Psoas muscle (tissue), 8 donors: ENCODE results near the gene IGSF21. TPM values are rescaled to one million over a fixed set of nuclear protein-coding genes. Genes with fewer than 3 reads are reported as not detected.

Experiments used
- ATAC-seq, 4 donors: fragments of 200-7000 bp; cut with Tn5 transposase; one replicate each; pipeline ENCODE4 v1.9.1; 2020; ENCODE audit warnings: moderate library complexity in 3 of 4, mild to moderate bottlenecking in 2 of 4
- DNase-seq, 2 donors: peaks; one replicate each; pipeline ENCODE4 v3.0.0-alpha.2; 2020
- H3K27ac ChIP-seq: fragments of 200-600 bp; one replicate; pipeline ENCODE4 v1.8.0; 2022
- H3K27me3 ChIP-seq, 3 donors: fragments of 200-600 bp in 1 of 3; one replicate each; pipeline versions ENCODE4 v1.6.1 to v1.8.0; 2013 to 2022; ENCODE audit warnings: low read length in 2 of 3, mild to moderate bottlenecking in 2 of 3, moderate library complexity in 1 of 3; ENCODE audit not compliant: insufficient read depth in 3 of 3
- H3K36me3 ChIP-seq, 2 donors: fragments of 200-600 bp in 1 of 2; one replicate each; pipeline versions ENCODE4 v1.6.1 to v1.8.0; 2013 to 2022; ENCODE audit warnings: low read depth in 1 of 2, mild to moderate bottlenecking in 1 of 2, moderate library complexity in 1 of 2; ENCODE audit not compliant: insufficient read depth in 1 of 2
- H3K4me1 ChIP-seq: fragments of 200-600 bp; one replicate; pipeline ENCODE4 v1.8.0; 2022
- H3K4me3 ChIP-seq: fragments of 200-600 bp; one replicate; pipeline ENCODE4 v1.8.0; 2022; ENCODE audit warnings: mild to moderate bottlenecking
- H3K9me3 ChIP-seq: fragments of 200-600 bp; one replicate; pipeline ENCODE4 v1.8.0; 2022
- WGBS, 3 donors: extraction: QIAGEN DNeasy Blood & Tissue Kit; methylation state at CpG; one replicate each; pipeline versions ENCODE4 v1.1.6 to v1.1.7; 2013; 5-methylcytosine and 5-hydroxymethylcytosine counted together
- intact Hi-C, 2 donors: fragments of 100-400 bp; cut with DNase I; formaldehyde crosslinking; loops; one replicate each; pipeline versions ENCODE4 v1.11.0 to v1.14.2; 2022
- polyA plus RNA-seq, 3 donors: library from polyadenylated mRNA; stranded (reverse); fragments of 200-250 nt; gene quantifications; one replicate each; pipeline ENCODE4 v1.2.3, GENCODE V29; 2013
- total RNA-seq, 4 donors: library from RNA; stranded (reverse); fragmentation: NEBNext Ultra II Directional in 2 of 4; extraction: Animal tissue kit (Norgen Biotek cat#: 25700) in 2 of 4; gene quantifications; one replicate each; pipeline versions ENCODE4 v1.2.1 to v1.2.4, GENCODE V29; 2021 to 2023
- TF ChIP-seq, protein P1 (sequence below): fragments of 200-600 bp; IDR thresholded peaks from one replicate; pipeline ENCODE4 v1.8.0; 2022; ENCODE audit warnings: antibody characterized with exemption
- donor health status: healthy with polysubstance abuse.
- donor health status: DM: no; HTN: no; CAD: no; lungs with moderate emphysema.
- donor health status: Bipolar disorder and iron deficiency.
- donor health status: healthy.
- donor health status: DM: yes; HTN: yes; CAD: no.
- donor health status: DM: no; HTN: no; CAD: no.
- donor health status: DM: no; HTN: no; CAD: no.
- donor health status: DM: yes; HTN: yes; CAD: no.

The IGSF21 gene
- total and polyA plus RNA-seq, 7 donors, result 0.10 to 0.88 (median 0.42) TPM

DNA sequence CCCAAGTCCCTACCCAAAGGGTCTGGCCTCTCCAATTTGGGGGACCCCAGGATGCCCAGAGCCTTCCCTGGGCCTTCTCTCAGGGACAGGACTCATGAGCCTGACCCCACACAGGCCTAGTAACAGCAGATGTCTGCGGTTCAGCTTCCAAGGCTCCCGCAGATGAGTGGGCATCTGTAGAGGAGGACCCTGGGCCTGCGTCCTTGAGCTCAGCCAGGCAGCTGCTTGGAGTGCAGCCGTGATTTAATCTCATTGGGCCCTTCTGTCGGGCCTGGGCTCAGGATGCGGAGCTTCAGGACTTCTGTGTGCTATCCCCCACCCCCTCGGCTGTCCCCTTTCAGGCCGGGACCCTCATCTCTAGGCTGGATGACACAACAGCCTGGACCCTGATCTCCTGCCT lies 35.4 kb downstream of the IGSF21 start:
- TF ChIP-seq, protein P1, sequence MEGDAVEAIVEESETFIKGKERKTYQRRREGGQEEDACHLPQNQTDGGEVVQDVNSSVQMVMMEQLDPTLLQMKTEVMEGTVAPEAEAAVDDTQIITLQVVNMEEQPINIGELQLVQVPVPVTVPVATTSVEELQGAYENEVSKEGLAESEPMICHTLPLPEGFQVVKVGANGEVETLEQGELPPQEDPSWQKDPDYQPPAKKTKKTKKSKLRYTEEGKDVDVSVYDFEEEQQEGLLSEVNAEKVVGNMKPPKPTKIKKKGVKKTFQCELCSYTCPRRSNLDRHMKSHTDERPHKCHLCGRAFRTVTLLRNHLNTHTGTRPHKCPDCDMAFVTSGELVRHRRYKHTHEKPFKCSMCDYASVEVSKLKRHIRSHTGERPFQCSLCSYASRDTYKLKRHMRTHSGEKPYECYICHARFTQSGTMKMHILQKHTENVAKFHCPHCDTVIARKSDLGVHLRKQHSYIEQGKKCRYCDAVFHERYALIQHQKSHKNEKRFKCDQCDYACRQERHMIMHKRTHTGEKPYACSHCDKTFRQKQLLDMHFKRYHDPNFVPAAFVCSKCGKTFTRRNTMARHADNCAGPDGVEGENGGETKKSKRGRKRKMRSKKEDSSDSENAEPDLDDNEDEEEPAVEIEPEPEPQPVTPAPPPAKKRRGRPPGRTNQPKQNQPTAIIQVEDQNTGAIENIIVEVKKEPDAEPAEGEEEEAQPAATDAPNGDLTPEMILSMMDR, result no peak
- Histone ChIP-seq H3K9me3 (no peaks in the 10 kb centered on the region), H3K36me3 (no peaks in the 10 kb centered on the region), H3K27me3 (peaks cover 0 to 35% (median 4%) of the 10 kb centered on the region in 3 donors), H3K4me3 (no peak overlapping the region), H3K4me1 (no peaks in the 10 kb centered on the region), H3K27ac (no peak overlapping the region)
- intact Hi-C loops, result no loop called here
- ATAC-seq, result no peak
- 57 to 66% (median 60%) methylated on average over 8 of the region's 8 CpGs for WGBS, 3 donors
- no peak for DNase-seq

DNA sequence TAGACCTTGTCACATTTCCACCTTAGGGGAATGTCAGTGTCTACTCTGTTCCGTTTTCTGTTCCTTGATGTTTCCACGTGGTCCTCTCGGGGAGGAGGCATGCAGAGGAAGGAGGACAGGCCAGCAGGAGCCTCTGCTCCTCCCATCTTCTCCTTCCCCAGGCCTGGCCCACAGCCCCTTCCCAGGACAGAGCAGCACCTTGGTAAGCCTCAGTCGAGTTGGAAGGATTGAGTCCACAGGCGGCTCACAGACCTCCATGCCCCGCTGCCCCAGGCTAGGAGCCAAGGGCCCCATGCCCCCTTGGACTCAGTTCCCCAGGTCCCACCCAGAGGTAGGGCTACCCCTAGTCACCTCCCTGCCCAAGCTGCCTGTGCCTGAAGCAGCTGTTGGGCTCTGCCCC lies 36.5 kb downstream of the IGSF21 start:
- Histone ChIP-seq H3K4me3 (no peak overlapping the region), H3K27ac (no peak overlapping the region), H3K9me3 (no peaks in the 10 kb centered on the region), H3K27me3 (peaks cover 0 to 28% (median 4%) of the 10 kb centered on the region in 3 donors), H3K4me1 (no peaks in the 10 kb centered on the region), H3K36me3 (no peaks in the 10 kb centered on the region)
- DNase-seq, result no peak
- intact Hi-C loops, result no loop called here
- no peak for ATAC-seq
- TF ChIP-seq, protein P1, result no peak
- 63 to 79% (median 69%) methylated on average over 6 of the region's 6 CpGs for WGBS, 3 donors

DNA sequence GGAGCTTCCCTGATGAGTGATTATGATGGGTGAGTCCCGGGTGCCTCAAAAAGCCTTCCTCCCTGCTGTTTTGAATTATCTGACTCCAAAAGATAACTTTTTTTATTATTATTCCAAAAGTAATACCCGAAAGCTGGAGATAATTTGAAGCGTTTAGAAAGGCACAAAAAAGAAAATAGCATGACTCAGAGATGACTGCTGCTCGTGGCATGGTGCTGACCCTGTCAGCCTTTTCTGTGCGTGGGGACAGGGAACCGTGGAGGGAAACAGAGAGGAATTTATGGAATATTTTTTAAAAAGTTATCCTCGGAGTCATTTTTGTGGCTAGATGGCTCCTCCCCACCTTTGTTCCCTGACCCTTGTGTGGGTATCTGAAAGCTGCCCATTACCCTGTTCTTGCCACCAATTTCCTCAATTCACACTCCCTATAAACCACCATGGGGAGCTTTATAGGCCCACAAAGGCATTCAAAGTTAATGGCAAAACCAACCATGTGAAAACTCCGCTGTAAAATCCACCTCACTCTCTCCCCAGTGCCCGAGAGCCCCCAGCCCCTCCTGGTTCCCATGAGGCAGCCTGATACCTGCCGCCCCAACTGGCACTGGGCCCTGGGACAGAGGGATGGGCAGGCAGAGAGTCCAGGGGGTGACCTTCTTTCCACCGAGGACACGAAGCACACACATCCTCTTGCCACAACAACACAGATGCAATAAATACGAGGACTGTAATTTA lies 37.5 kb downstream of the IGSF21 start:
- Histone ChIP-seq H3K27me3 (peaks cover 0 to 30% (median 4%) of the 10 kb centered on the region in 3 donors), H3K36me3 (no peaks in the 10 kb centered on the region), H3K9me3 (no peaks in the 10 kb centered on the region), H3K4me1 (no peaks in the 10 kb centered on the region), H3K4me3 (no peak overlapping the region), H3K27ac (no peak overlapping the region)
- ATAC-seq, result no peak
- intact Hi-C loops, result no loop called here
- TF ChIP-seq, protein P1, result no peak
- DNase-seq, result no peak
- WGBS, 3 donors, result 53 to 57% (median 55%) methylated on average over 13 of the region's 13 CpGs

DNA sequence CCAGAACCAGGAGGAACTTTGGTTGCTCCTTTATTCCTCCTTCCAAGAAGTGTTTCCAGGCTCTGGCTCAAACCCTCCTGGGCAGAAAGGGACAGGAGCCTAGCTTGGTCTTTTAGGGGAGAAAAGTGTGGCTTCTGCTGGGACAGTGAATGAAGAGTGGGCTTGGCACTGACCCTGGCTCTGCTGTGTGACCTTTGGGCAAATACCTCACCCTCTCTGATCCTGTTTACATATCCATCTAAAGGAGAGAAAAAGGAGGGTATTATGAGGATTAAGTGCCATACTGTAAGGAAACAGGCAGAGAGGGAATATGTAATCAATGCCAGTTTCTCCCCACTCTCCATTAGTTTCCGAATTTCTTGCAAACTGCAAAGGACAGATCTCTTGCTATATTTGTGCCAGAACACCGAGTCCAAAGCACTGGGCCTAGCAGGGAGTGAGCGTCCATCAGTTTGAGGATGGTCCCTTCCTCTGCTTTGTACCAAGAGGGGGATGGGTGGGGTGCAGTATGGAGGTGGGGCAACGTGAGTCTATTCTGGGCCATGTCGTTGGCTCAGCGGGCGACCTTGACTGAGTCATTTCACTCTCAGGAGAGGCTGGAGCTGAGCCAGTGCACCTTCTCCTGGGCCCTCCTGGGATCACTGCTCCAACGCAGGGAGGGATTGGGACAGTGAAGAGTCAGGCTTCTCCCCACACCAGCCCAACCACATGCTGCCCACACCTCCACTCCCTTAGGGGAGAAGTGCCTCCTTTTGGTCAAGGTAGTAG lies 38.4 kb downstream of the IGSF21 start:
- intact Hi-C loops, result no loop called here
- no peak for DNase-seq
- H3K27me3 ChIP-seq, result peaks cover 0 to 26% (median 2%) of the 10 kb centered on the region in 3 donors
- H3K27ac ChIP-seq, result no peak overlapping the region
- no peaks in the 10 kb centered on the region for H3K9me3 ChIP-seq
- H3K4me1 ChIP-seq, result no peaks in the 10 kb centered on the region
- TF ChIP-seq, protein P1, result no peak
- peak in 2 of 4 donors; percentile 31 to 54 for ATAC-seq
- 57 to 64% (median 58%) methylated on average over 8 of the region's 8 CpGs for WGBS, 3 donors
- no peaks in the 10 kb centered on the region for H3K36me3 ChIP-seq
- H3K4me3 ChIP-seq, result no peak overlapping the region
